SKM-1 treated with dmso at 0.1 percent for 144 hours (cell line): ENCODE measurements around the gene LYRM1.
A peak's percentile ranks its signal among the peaks of the same experiment; 100 is the strongest.
"Not testable (repeated sequence)": the region's sequence is repeated elsewhere in the genome, so short reads cannot be mapped to it uniquely, and the experiment has no call there.

ENCODE experiments used
- DNase-seq: peaks from one replicate; lab custom pipeline; 2025; ENCODE audit not compliant: unreplicated experiment; lab: John Stamatoyannopoulos, UW

LYRM1 gene, protein sequence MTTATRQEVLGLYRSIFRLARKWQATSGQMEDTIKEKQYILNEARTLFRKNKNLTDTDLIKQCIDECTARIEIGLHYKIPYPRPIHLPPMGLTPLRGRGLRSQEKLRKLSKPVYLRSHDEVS

DNA sequence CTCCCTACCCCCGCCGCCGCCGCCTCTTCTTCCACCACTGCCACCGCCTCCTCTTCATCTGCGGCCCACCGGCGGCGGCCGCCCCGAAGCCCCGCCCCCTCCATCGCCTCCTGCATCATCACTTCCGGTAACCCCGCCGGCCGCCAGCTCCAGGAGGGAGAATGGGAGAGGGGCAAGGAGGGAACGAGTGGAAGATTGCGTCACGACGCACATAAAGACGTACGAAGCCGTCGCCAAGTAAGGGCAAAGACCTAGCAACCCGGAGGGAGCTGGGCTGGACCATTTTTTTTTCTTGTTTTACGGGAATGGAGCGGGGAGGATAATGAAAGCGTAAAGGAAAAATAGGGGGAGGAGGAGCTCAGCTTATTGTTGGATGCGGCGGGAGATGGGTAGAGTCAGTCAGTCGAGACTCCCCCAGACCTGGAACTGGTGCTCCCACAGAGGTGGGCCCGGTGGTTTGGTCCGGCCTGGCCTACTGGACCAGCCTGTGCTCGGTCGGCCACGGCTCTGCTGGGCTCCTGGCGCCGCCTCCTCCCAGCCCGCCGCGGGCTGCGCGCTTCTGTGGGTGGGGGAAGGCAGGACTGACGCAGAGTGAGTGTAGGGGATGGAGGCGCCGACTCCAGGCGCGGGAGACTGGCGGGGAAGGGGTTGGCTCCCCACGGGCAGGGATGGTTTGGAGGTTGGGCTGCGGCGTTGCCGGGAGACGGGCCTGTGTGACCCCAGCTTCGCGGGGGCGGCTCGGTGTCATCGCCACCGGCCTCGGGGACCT, at the start of gene LYRM1, which contains the start of gene DCUN1D3:
Gene LYRM1 (plus strand): TSS at position 473 of the 769 bp plus-strand sequence. CDS start 14,785 bp downstream, outside the sequence.
Gene DCUN1D3 (minus strand): TSS at position 60 of the 769 bp plus-strand sequence. CDS start 37,820 bp downstream, outside the sequence.
- peak; percentile 94 for DNase-seq

DNA sequence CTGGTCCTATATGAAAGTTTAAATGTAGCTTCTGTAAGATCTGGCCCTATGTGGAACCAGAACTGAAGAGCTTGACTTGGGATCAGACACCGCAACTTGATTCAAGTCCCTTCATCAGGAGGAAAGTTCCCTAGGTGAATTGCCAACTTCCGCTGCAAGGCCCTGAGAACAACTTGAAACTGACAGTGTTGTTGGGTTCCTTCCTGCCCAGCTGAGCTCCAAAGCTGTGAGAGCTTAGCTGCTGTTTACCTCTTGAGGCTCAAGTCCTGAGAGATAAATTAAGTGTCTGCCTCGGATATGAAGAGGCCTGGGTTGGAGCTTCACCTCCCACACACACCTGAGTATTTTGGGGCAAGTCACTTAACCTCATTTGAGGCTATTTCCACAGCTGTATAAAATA, 49.6 kb upstream of the LYRM1 start:
- DNase-seq, result no peak

- no peak for DNase-seq
Observed at GRCh38 chr16:20851601-20852000, 49.0 kb upstream of the LYRM1 start.

GRCh38 chr16:20853143-20853542, 47.4 kb upstream of the LYRM1 start:
- no peak for DNase-seq

GRCh38 chr16:20853981-20854620, 46.5 kb upstream of the LYRM1 start:
- DNase-seq, result no peak

- no peak for DNase-seq
Observed at GRCh38 chr16:20854963-20855362, 45.6 kb upstream of the LYRM1 start.

DNA sequence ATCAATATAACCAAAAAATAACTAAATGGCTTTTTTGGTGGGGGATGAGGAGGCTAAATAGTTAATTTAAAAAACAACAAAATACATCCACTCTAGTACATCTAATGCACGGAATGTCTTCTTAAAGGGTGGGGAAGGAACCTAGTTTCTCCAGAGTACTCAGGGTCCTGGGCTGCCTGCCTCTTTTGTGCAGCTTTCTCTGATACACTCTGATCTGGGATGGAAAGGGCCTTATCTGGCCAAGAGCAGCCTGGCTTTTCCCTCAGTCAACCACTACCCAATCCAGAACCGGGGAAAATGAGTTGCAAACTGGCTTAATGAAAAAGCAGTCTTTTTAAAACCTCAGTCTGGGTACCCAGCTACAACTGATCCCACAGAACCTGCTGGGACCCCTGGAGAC, 43.3 kb upstream of the LYRM1 start:
- DNase-seq, result no peak

GRCh38 chr16:20859229-20859628, 41.3 kb upstream of the LYRM1 start:
- no peak for DNase-seq

DNA sequence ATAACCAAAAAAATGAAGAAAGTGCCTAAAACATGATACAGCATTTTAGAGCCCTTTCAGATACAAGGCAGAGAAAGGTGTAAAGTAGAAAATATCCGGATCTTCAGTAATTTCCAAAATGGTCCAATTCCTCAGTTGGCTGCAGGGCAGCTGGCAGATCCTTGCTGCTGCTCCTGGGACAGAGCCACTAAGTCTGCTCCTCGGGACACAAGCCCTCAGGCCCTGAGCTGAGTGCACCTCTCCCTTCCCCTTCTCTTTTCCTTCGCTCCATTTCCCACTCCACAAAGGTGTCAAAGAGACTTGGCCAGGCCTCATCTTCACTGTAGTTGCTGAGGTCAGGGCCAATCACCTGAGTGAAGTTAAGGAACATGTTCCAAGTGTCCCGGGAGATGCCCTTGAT, 40.9 kb upstream of the LYRM1 start:
- DNase-seq, result no peak

- no peak for DNase-seq
Observed at GRCh38 chr16:20860361-20860760, 40.2 kb upstream of the LYRM1 start.

GRCh38 chr16:20860995-20861394, 39.6 kb upstream of the LYRM1 start:
- not testable (repeated sequence) for DNase-seq

GRCh38 chr16:20862162-20862960, 38.2 kb upstream of the LYRM1 start:
- no peak for DNase-seq

GRCh38 chr16:20864376-20864775, 36.2 kb upstream of the LYRM1 start:
- not testable (repeated sequence) for DNase-seq

DNA sequence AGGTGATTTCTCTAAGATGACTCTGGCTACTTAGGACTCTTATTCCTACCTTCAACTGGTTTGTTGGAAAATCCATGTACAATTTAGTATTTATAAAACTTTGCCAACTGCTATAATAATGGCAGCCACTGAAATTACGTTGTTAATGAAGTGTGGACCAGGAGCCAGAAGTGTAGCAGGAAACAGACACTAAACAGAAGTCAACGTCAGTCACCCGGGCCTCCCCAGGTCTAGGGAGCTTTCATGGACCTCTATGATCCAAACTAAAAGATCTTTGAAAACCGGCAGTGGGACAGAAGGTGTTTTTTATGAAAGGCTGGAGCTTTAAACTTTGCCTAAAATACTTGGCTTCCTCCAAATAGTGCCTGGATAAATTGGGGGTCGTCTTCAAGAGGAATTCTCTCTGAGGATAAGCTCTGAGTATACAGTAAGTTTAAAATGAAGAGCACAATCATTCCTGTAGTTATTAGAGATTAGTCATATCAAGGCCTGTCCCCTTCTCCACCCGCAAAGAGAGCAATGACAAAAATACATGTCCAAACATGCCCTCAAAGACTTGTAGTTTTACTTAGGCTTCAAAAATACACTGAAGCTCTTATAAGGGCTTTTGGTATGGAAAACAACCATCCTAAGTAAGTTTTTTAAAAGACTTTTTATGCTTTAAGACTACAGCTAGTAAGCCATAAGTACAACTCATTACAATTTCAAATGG, 35.0 kb upstream of the LYRM1 start:
- DNase-seq, result no peak

- no peak for DNase-seq
Observed at GRCh38 chr16:20866145-20866772, 34.3 kb upstream of the LYRM1 start.

DNA sequence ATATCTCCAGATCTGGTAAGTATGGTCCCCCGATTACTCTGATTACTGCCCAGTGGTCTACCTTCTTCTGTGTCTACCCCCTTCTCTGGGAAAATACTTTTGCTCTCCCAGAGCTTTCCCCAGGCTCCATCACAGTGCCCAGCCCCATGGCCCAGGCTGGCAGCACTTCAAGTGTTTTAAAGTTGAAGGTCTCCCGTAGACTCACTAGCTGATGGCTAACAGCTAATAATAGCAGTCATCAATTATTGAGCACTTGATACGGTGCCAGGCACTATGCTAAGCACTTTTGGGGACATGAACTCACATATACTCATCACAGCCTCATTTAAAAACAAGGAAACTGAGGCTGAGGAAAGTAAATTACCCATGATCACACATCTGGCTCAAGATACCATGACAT, 33.8 kb upstream of the LYRM1 start:
- no peak for DNase-seq

DNA sequence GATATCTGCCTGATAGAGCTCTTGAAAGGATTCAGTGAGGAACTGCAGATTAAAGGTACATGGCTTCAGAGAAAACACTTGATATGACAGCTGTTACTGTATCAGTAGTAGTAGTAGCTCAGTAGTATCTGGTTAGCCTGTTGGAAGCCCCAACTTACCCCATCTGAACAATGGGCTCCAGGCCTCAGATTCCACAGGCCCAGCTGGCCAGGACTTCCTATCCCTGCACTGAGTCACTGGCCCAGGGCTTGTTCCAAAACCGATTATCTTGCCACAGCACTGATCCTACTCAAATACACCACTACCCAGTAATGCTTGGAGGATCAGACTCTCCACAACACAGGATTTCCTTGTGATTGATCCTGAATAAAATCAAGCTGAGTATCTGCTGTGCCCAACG, 33.0 kb upstream of the LYRM1 start:
- no peak for DNase-seq

GRCh38 chr16:20868890-20869289, 31.7 kb upstream of the LYRM1 start:
- no peak for DNase-seq

DNA sequence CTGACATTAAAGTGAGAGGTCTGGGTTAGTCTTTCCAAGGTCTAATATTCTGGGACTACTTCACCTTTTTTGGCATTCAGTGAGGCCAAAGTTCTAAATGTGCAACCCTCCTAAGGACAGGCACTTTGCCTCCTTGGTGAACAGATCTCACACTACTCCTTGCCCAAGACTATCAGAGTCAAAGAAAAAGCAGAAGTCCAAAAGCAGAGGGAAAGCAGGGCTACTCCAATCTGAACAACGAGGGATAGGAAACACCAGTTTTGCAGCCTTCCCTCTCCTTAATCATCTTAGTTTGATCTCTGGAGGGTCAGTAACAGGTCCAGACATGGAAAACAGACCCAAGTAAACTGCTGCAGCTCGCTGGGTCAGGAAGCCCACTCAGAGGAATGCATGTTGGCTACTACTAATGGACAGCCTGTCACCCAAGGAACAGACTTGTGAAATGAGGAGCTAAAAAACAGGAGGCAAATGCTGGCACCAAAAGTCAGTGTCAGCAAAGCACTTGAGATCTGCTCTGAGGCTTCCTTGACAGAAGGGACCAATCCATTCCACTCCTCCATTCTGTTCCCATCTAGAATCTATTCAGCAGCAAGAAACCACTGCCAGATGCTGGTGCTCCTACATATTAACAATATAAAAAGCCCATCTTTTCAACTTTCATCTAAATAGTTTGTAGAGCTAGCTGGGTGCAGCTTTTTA, 30.3 kb upstream of the LYRM1 start:
- DNase-seq, result peak; percentile 5

DNA sequence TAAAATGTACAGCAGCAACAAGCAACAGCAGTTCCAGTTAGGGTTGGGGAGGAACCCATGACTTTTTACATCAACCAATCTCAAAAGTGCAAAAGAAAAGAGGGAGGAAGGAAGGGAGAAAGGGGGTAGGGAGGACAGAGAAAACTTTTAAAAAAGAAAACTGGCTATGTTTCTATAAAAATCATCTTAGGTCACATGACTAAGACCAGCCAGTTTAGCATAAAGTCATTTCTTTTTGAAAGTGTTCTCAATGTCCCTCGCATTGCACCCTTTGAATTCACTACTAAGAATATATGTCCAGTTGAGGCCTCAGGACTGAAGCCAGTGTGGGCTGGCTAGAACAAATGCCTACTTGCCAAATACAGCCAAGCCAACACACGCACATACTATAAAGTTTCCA, 29.3 kb upstream of the LYRM1 start:
- no peak for DNase-seq
